GM12864 (cell line): ENCODE data around the gene IER5.

Experiments used
- DNase-seq: peaks from one replicate; pipeline ENCODE4 v3.0.0-alpha.2; 2011; ENCODE audit warnings: low read depth
- H3K4me3 ChIP-seq: 2 replicates; pipeline ENCODE4 v1.5.1; 2011; ENCODE audit warnings: mild to moderate bottlenecking, low read depth, low read length, control low read depth
- TF ChIP-seq, protein P1 (sequence below): IDR thresholded peaks from 2 replicates; pipeline ENCODE4 v1.5.1; 2011; ENCODE audit warnings: low read depth, mild to moderate bottlenecking, moderate library complexity, low read length, control low read depth, inconsistent platforms; ENCODE audit errors: missing control alignments

Gene IER5

DNA sequence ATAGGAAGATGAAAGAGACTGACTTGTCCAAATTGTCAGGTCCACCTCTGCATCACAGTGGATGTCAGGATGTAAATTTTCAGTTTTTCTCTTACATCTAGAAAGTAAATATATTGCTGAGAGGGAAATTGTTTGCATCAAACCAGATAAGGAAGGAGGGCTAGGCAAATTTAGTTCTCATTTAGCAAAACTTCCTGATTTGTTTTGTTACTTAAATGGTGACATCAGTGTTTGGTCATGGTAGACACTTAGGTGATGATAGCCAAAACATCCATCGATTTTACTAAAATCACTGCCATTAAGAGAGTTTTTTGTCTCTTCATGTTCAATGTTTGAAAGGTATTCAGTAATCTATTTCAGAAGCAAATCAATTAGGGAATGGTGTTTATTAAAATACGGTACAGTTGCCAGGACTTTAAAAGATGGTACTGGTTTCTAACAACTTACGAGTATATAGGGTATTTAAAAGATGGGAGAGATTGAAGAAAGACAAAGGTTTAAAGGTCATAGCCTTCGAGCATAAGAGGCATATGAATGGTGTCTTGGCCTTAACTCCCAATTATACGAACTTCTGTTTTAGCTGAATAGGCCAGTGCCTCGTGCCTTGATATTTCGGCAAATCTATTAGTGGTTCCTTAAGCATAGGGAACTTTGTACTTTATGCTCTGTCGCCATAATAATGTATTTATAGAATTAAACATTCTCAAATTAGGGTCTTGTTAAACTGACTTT is 3.0 kb downstream of the IER5 start:
- TF ChIP-seq, protein P1, sequence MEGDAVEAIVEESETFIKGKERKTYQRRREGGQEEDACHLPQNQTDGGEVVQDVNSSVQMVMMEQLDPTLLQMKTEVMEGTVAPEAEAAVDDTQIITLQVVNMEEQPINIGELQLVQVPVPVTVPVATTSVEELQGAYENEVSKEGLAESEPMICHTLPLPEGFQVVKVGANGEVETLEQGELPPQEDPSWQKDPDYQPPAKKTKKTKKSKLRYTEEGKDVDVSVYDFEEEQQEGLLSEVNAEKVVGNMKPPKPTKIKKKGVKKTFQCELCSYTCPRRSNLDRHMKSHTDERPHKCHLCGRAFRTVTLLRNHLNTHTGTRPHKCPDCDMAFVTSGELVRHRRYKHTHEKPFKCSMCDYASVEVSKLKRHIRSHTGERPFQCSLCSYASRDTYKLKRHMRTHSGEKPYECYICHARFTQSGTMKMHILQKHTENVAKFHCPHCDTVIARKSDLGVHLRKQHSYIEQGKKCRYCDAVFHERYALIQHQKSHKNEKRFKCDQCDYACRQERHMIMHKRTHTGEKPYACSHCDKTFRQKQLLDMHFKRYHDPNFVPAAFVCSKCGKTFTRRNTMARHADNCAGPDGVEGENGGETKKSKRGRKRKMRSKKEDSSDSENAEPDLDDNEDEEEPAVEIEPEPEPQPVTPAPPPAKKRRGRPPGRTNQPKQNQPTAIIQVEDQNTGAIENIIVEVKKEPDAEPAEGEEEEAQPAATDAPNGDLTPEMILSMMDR = no peak
- H3K4me3 ChIP-seq = peak overlapping the region; percentile 94
- DNase-seq = no peak

DNA sequence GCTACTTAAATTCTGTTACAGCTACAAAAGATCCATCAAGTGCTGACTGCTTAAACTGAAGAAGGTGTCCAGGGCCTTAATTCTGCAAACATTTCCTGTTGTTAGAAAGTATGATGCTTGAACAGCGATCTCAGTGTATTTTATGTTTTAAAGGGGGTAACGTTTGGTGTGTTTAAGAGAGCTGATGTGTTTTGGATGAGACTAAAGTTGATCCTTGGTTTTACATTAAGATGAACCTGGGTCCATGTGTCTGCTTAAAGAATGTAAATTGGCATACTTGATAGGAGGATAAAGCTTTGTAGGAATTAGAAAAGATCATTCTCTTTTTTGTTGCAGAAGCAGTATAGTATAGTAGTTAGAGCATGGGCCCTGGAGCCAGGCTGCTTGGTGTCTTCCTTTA is 3.6 kb downstream of the IER5 start:
- peak overlapping the region; percentile 94 for H3K4me3 ChIP-seq
- TF ChIP-seq, protein P1 = no peak
- DNase-seq = no peak

DNA sequence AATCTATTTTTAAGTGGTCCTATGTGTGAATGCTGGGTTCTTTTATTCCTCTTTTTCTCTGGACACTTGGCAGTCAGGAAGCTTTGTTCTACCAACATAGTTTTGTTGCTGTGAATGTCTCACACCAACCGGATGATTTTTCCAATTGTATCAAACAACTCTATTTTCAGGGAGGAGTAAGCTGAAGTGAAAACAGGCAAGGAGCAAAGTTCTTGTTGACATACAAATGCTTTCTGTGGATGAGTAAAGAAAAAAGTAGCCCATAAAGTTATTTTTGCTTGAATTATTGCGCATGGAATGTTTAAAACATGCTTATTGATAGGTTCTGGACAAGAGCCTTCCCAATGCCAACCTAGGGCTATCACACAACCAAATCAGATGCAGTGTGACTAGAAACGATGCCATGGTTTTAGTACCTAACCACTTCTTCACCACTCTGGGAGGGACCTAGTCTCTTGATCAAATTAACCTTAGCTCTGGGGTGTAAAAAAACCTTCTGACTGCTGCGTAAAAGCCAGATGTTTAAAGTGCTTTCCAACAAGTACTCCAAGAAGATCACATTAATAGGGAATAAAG is 4.5 kb downstream of the IER5 start:
- DNase-seq = no peak
- TF ChIP-seq, protein P1 = no peak
- H3K4me3 ChIP-seq = no peak overlapping the region; the same call in 1 of the 2 replicates

DNA sequence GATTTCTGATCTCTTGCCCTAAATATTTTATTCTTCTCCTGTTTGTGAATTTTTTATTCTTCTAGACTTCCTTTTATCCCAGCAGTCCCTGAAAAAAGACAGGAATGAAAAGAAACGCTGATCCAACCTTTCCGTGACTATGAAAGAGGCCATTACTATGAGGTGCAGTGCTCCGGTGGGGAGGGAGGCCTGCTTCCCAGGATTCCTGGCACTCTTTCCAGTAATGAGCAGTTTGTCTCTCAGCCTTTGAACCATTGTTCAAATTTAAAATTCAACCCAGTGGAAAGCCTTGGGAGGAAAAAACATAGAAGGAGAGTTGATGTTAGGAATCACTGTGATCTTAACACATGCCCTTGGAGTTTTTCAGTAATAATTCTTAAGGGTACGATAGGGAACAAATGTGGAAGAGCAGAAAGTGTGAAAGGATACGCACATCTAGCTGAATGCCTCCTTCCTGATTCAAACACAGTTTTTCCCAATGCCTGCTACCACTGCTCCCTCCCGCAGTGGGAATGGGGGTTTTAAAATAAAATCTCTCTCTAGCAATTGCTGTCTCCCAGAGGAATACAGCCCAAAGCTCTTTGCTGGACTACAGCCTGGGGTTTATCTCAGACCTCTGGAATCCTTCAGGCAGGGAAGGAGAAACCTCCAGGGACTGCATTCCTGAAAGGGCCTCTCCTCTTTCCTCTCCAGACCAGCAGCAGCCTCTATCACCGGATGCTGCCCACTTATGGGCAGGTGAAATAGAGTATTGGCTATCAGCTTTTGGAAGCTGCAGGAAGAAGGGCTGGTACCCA is 6.1 kb downstream of the IER5 start:
- H3K4me3 ChIP-seq = no peak overlapping the region
- no peak for DNase-seq
- TF ChIP-seq, protein P1 = no peak

DNA sequence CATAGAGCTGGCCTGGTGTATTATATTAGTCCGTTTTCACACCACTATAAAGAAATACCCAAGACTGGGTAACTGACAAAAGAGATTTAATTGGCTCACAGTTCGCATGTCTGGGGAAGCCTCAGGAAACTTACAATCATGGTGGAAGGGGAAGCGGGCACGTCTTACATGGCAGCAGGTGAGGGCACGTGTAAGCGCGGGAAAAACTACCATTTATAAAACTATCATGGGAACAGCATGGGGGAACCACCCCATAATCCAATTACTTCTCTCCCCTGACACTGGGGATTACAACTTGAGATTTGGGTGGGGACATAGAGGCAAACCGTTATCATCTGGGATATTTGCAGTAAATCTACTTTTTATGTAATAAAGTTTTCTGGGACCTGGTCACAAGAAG is 6.8 kb downstream of the IER5 start:
- no peak for DNase-seq
- no peak overlapping the region for H3K4me3 ChIP-seq
- TF ChIP-seq, protein P1 = no peak

DNA sequence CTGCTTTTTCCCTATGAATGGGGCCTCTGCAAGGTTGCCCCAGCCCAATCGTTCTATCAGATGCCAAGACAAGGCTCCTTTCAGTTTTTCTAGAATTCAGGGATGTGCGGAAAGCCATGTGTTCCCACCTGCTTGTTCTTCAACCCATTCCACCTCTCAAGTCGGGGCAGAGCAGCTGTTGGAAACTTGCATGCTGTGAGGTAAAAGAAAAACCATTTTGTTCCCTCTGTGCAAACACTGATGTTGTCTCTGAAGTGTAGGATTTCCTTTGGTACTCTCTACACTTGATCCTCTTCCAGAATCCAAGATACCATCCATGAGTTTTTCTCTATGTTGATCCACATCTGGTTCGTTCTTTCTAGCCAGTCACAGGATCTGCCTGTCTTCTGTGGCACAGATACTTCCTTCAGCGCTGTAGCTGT is 7.3 kb downstream of the IER5 start:
- TF ChIP-seq, protein P1 = no peak
- H3K4me3 ChIP-seq = no peak overlapping the region
- no peak for DNase-seq
